SK-N-MC (cell line): ENCODE data around the gene LRRC4C.
A peak's percentile ranks its signal among the peaks of the same experiment; 100 is the strongest.

Source experiments
- DNase-seq: peaks from one replicate; pipeline ENCODE4 v3.0.0-alpha.2; 2011; ENCODE audit warnings: low read depth, low spot score
- H3K27ac ChIP-seq: fragments of 200-600 bp; sonication (generic); 2 replicates; pipeline ENCODE4 v1.5.1; 2016; ENCODE audit warnings: mixed run types
- H3K36me3 ChIP-seq: fragments of 200-600 bp; sonication (generic); 2 replicates; pipeline ENCODE4 v1.6.1; 2017; ENCODE audit warnings: antibody characterized with exemption, low read length, mixed read lengths; ENCODE audit not compliant: insufficient read depth
- H3K4me3 ChIP-seq: fragments of 200-600 bp; sonication (generic); 2 replicates; pipeline ENCODE4 v1.5.1; 2016
- H3K9ac ChIP-seq: fragments of 200-600 bp; sonication (generic); 2 replicates; pipeline ENCODE4 v1.8.0; 2017; ENCODE audit warnings: mixed run types, mixed read lengths; ENCODE audit not compliant: insufficient read length
- H3K9me3 ChIP-seq: fragments of 200-600 bp; sonication (generic); 2 replicates; pipeline ENCODE4 v1.6.1; 2017; ENCODE audit warnings: low read depth, mild to moderate bottlenecking, antibody characterized with exemption, low read length, moderate library complexity, mixed read lengths
- EZH2 ChIP-seq: fragments of 200-600 bp; sonication (generic); IDR thresholded peaks from one replicate; pipeline ENCODE4 v1.6.1; 2017; ENCODE audit warnings: antibody characterized with exemption
- FOXP2 ChIP-seq: optimal IDR thresholded peaks from 2 replicates; pipeline ENCODE3; 2011; ENCODE audit warnings: mild to moderate bottlenecking, moderate library complexity; ENCODE audit not compliant: insufficient read depth; ENCODE audit errors: extremely low read length, control extremely low read depth
- POLR2AphosphoS5 ChIP-seq: IDR thresholded peaks from 2 replicates; pipeline ENCODE4 v1.6.1; 2012; ENCODE audit warnings: mild to moderate bottlenecking, low read depth, low read length, borderline replicate concordance

LRRC4C gene

GRCh38 chr11:41274831-41275230 lies 184.6 kb downstream of the LRRC4C start:
- Histone ChIP-seq H3K9ac (no peak overlapping the region), H3K36me3 (no peaks in the 10 kb centered on the region), H3K9me3 (no peaks in the 10 kb centered on the region), H3K27ac (no peak overlapping the region), H3K4me3 (no peak overlapping the region)
- no peak for TF ChIP-seq EZH2
- TF ChIP-seq FOXP2 = no peak
- TF ChIP-seq POLR2AphosphoS5 = no peak
- no peak for DNase-seq

- TF ChIP-seq EZH2 = no peak
- no peak for TF ChIP-seq FOXP2
- Histone ChIP-seq H3K9me3 (no peaks in the 10 kb centered on the region), H3K36me3 (no peaks in the 10 kb centered on the region), H3K4me3 (no peak overlapping the region), H3K9ac (no peak overlapping the region), H3K27ac (no peak overlapping the region)
- DNase-seq = no peak
Observed at GRCh38 chr11:41273908-41274307, 185.5 kb downstream of the LRRC4C start.

GRCh38 chr11:41267451-41267850 lies 192.0 kb downstream of the LRRC4C start:
- DNase-seq = no peak
- Histone ChIP-seq H3K9me3 (no peaks in the 10 kb centered on the region), H3K4me3 (no peak overlapping the region), H3K36me3 (no peaks in the 10 kb centered on the region), H3K27ac (no peak overlapping the region), H3K9ac (no peak overlapping the region)
- no peak for TF ChIP-seq FOXP2
- TF ChIP-seq POLR2AphosphoS5 = no peak
- no peak for TF ChIP-seq EZH2

- no peak for DNase-seq
- Histone ChIP-seq H3K27ac (no peak overlapping the region), H3K36me3 (no peaks in the 10 kb centered on the region), H3K4me3 (no peak overlapping the region), H3K9ac (no peak overlapping the region), H3K9me3 (no peaks in the 10 kb centered on the region)
- no peak for TF ChIP-seq FOXP2
- TF ChIP-seq POLR2AphosphoS5 = no peak
- no peak for TF ChIP-seq EZH2
Observed at GRCh38 chr11:41256041-41256440, 203.4 kb downstream of the LRRC4C start.

- no peak overlapping the region for H3K27ac ChIP-seq
- TF ChIP-seq EZH2 (no peak), POLR2AphosphoS5 (no peak), FOXP2 (no peak)
- DNase-seq = no peak
- no peaks in the 10 kb centered on the region for H3K9me3 ChIP-seq
- no peaks in the 10 kb centered on the region for H3K36me3 ChIP-seq
- H3K4me3 ChIP-seq = no peak overlapping the region
- no peak overlapping the region for H3K9ac ChIP-seq
Observed at GRCh38 chr11:41254966-41255365, 204.5 kb downstream of the LRRC4C start.

- H3K9me3 ChIP-seq = no peaks in the 10 kb centered on the region
- TF ChIP-seq FOXP2 (no peak), POLR2AphosphoS5 (no peak), EZH2 (no peak)
- no peaks in the 10 kb centered on the region for H3K36me3 ChIP-seq
- no peak overlapping the region for H3K4me3 ChIP-seq
- H3K27ac ChIP-seq = peak overlapping the region; percentile 42; the same call in 1 of the 2 replicates
- H3K9ac ChIP-seq = no peak overlapping the region
- no peak for DNase-seq
Observed at GRCh38 chr11:41250408-41250935, 209.0 kb downstream of the LRRC4C start.

GRCh38 chr11:41247621-41248020 lies 211.8 kb downstream of the LRRC4C start:
- Histone ChIP-seq H3K9me3 (no peaks in the 10 kb centered on the region), H3K9ac (no peak overlapping the region), H3K36me3 (no peaks in the 10 kb centered on the region), H3K27ac (no peak overlapping the region), H3K4me3 (no peak overlapping the region)
- DNase-seq = no peak
- TF ChIP-seq POLR2AphosphoS5 (no peak), EZH2 (no peak), FOXP2 (no peak)

GRCh38 chr11:41246399-41246745 lies 213.1 kb downstream of the LRRC4C start:
- no peak overlapping the region for H3K4me3 ChIP-seq
- no peaks in the 10 kb centered on the region for H3K9me3 ChIP-seq
- DNase-seq = no peak

GRCh38 chr11:41245704-41246398 lies 213.6 kb downstream of the LRRC4C start:
- H3K9ac ChIP-seq = no peak overlapping the region
- no peaks in the 10 kb centered on the region for H3K36me3 ChIP-seq
- H3K4me3 ChIP-seq = no peak overlapping the region
- H3K9me3 ChIP-seq = no peaks in the 10 kb centered on the region
- DNase-seq = no peak
- H3K27ac ChIP-seq = no peak overlapping the region
- TF ChIP-seq POLR2AphosphoS5 (no peak), EZH2 (no peak), FOXP2 (no peak)

More at GRCh38 chr11:41246399-41246745, 213.1 kb downstream of the LRRC4C start:
- Histone ChIP-seq H3K27ac (no peak overlapping the region), H3K36me3 (no peaks in the 10 kb centered on the region), H3K9ac (no peak overlapping the region)
- no peak for TF ChIP-seq EZH2
- no peak for TF ChIP-seq FOXP2
- no peak for TF ChIP-seq POLR2AphosphoS5
